Liver (tissue), 9 donors: ENCODE results near the gene HHLA2. TPM values are rescaled to one million over a fixed set of nuclear protein-coding genes. Genes with fewer than 3 reads are reported as not detected.
"Not testable (repeated sequence)": the region's sequence is repeated elsewhere in the genome, so short reads cannot be mapped to it uniquely, and the experiment has no call there.

Experiments
- DNase-seq: peaks from one replicate; pipeline ENCODE4 v3.0.0-alpha.2; 2017; ENCODE audit warnings: low spot score
- H3K27ac ChIP-seq, 2 donors: one replicate each; pipeline ENCODE4 v1.7.0; 2013; ENCODE audit warnings: inconsistent platforms in 2 of 2, low read length in 2 of 2, control low read depth in 1 of 2, low read depth in 1 of 2, mild to moderate bottlenecking in 1 of 2
- H3K27me3 ChIP-seq, 4 donors: one replicate each; pipeline versions ENCODE4 v1.6.1 to v1.7.0; 2013; ENCODE audit warnings: low read length in 3 of 4, inconsistent platforms in 1 of 4, mild to moderate bottlenecking in 1 of 4, moderate library complexity in 1 of 4; ENCODE audit not compliant: control insufficient read depth in 4 of 4, insufficient read depth in 4 of 4
- H3K36me3 ChIP-seq, 4 donors: one replicate each; pipeline versions ENCODE4 v1.6.1 to v1.7.0; 2013; ENCODE audit warnings: low read length in 3 of 4, mild to moderate bottlenecking in 3 of 4, low read depth in 1 of 4, moderate library complexity in 1 of 4; ENCODE audit not compliant: control insufficient read depth in 4 of 4, insufficient read depth in 3 of 4
- H3K4me1 ChIP-seq, 4 donors: one replicate each; pipeline versions ENCODE4 v1.6.1 to v1.7.0; 2013; ENCODE audit warnings: low read length in 3 of 4, mild to moderate bottlenecking in 3 of 4, moderate library complexity in 1 of 4; ENCODE audit not compliant: control insufficient read depth in 4 of 4, insufficient read depth in 4 of 4
- H3K4me3 ChIP-seq, 3 donors: one replicate each; pipeline versions ENCODE4 v1.6.1 to v1.7.0; 2013; ENCODE audit warnings: low read length in 3 of 3, control low read depth in 1 of 3, low read depth in 1 of 3, mild to moderate bottlenecking in 1 of 3
- H3K9ac ChIP-seq, 2 donors: one replicate each; pipeline ENCODE4 v1.7.0; 2013; ENCODE audit warnings: low read length in 2 of 2, mild to moderate bottlenecking in 2 of 2, moderate library complexity in 2 of 2, control low read depth in 1 of 2, low read depth in 1 of 2
- H3K9me3 ChIP-seq, 4 donors: one replicate each; pipeline versions ENCODE4 v1.6.1 to v1.7.0; 2013; ENCODE audit warnings: low read length in 3 of 4; ENCODE audit not compliant: control insufficient read depth in 4 of 4
- ATF3 ChIP-seq: IDR thresholded peaks from 2 replicates; pipeline ENCODE4 v1.6.1; 2016; ENCODE audit warnings: antibody characterized with exemption
- CTCF ChIP-seq: fragments of 150-350 bp; IDR thresholded peaks from 2 replicates; pipeline ENCODE4 v1.5.1; 2017; ENCODE audit warnings: improper control_type of control experiment, low read depth, low read length; ENCODE audit not compliant: missing input control
- FOXA2 ChIP-seq: IDR thresholded peaks from 2 replicates; pipeline ENCODE4 v1.6.1; 2016; ENCODE audit warnings: antibody characterized with exemption
- GABPA ChIP-seq, 2 donors: IDR thresholded peaks in 1 of 2; conservative IDR thresholded peaks in 1 of 2; 2 replicates each; pipeline ENCODE4 v1.6.1; 2016; ENCODE audit warnings: antibody characterized with exemption in 2 of 2, mild to moderate bottlenecking in 1 of 2, moderate library complexity in 1 of 2
- HNF4G ChIP-seq: IDR thresholded peaks from 2 replicates; pipeline ENCODE4 v1.6.1; 2016; ENCODE audit warnings: antibody characterized with exemption
- JUND ChIP-seq, 2 donors: IDR thresholded peaks; 2 replicates each; pipeline ENCODE4 v1.6.1; 2016; ENCODE audit warnings: antibody characterized with exemption in 2 of 2
- NR2F2 ChIP-seq: IDR thresholded peaks from 2 replicates; pipeline ENCODE4 v1.6.1; 2016; ENCODE audit warnings: antibody characterized with exemption
- RAD21 ChIP-seq, 2 donors: IDR thresholded peaks; 2 replicates each; pipeline ENCODE4 v1.6.1; 2016; ENCODE audit warnings: antibody characterized with exemption in 2 of 2, mild to moderate bottlenecking in 2 of 2
- REST ChIP-seq: IDR thresholded peaks from 2 replicates; pipeline ENCODE4 v1.6.1; 2016; ENCODE audit warnings: antibody characterized with exemption, mild to moderate bottlenecking
- SP1 ChIP-seq: IDR thresholded peaks from 2 replicates; pipeline ENCODE4 v1.6.1; 2018; ENCODE audit warnings: antibody characterized with exemption, mild to moderate bottlenecking
- TAF1 ChIP-seq: conservative IDR thresholded peaks from 2 replicates; pipeline ENCODE4 v1.6.1; 2016; ENCODE audit warnings: antibody characterized with exemption, mild to moderate bottlenecking
- YY1 ChIP-seq: IDR thresholded peaks from 2 replicates; pipeline ENCODE4 v1.6.1; 2016; ENCODE audit warnings: antibody characterized with exemption, mild to moderate bottlenecking
- ZBTB33 ChIP-seq: IDR thresholded peaks from 2 replicates; pipeline ENCODE4 v1.6.1; 2016; ENCODE audit warnings: antibody characterized with exemption
- WGBS: extraction: QIAGEN DNeasy Blood & Tissue Kit; methylation state at CpG from one replicate; pipeline ENCODE4 v1.1.7; 2013; 5-methylcytosine and 5-hydroxymethylcytosine counted together
- polyA plus RNA-seq, 2 donors: library from polyadenylated mRNA; stranded (reverse) in 1 of 2; unstranded in 1 of 2; fragments of 200-250 nt in 1 of 2; fragments of >200 nt in 1 of 2; fragmentation: Nextera tagmentation in 1 of 2; extraction: Ambion mirVana in 1 of 2; gene quantifications; one replicate each; pipeline versions ENCODE4 v1.2.1 to v1.2.3, GENCODE V29; 2013 to 2015
- total RNA-seq, 2 donors: library from RNA; depleted of rRNA; stranded (reverse); fragments of >200 nt; gene quantifications; one replicate each; pipeline ENCODE4 v1.2.3, GENCODE V29; 2014
- donor health status: healthy.
- donor health status: healthy.
- donor health status: healthy.
- donor health status: healthy.
- donor health status: healthy.

HHLA2 gene
- total and polyA plus RNA-seq, 4 donors = 0.07 to 0.14 TPM; not detected in 2

GRCh38 chr3:108255131-108255530 lies 41.2 kb upstream of the HHLA2 start:
- H3K27ac ChIP-seq = no peak overlapping the region
- no peaks in the 10 kb centered on the region for H3K36me3 ChIP-seq
- no peaks in the 10 kb centered on the region for H3K9me3 ChIP-seq
- TF ChIP-seq ZBTB33 (no peak), ATF3 (no peak), GABPA (IDR thresholded peaks at IDR 0.05 in 1 of 2, conservative IDR thresholded peaks at IDR 0.05 in 1 of 2) (no peak), YY1 (no peak)
- DNase-seq = no peak
- H3K4me1 ChIP-seq = no peaks in the 10 kb centered on the region
- no peak overlapping the region for H3K4me3 ChIP-seq
- no peak overlapping the region for H3K9ac ChIP-seq
- H3K27me3 ChIP-seq = no peaks in the 10 kb centered on the region

- H3K27me3 ChIP-seq, H3K27ac ChIP-seq, H3K9ac ChIP-seq, H3K9me3 ChIP-seq, H3K36me3 ChIP-seq, H3K4me3 ChIP-seq, DNase-seq, H3K4me1 ChIP-seq: not testable (repeated sequence)
- 81% methylated on average over 5 of the region's 5 CpGs for WGBS
Observed at GRCh38 chr3:108264534-108265298, 31.6 kb upstream of the HHLA2 start.

- H3K9ac ChIP-seq, H3K9me3 ChIP-seq, H3K27ac ChIP-seq, DNase-seq, H3K4me1 ChIP-seq, H3K36me3 ChIP-seq, H3K4me3 ChIP-seq, H3K27me3 ChIP-seq: not testable (repeated sequence)
- 97% methylated on average over 3 of the region's 3 CpGs for WGBS
Observed at GRCh38 chr3:108268235-108268634, 28.1 kb upstream of the HHLA2 start.

GRCh38 chr3:108271626-108272025 lies 24.7 kb upstream of the HHLA2 start:
- no peak overlapping the region for H3K27ac ChIP-seq
- no peaks in the 10 kb centered on the region for H3K27me3 ChIP-seq
- no peak overlapping the region for H3K4me3 ChIP-seq
- H3K4me1 ChIP-seq = no peaks in the 10 kb centered on the region
- WGBS = 84% methylated on average over 2 of the region's 2 CpGs
- no peaks in the 10 kb centered on the region for H3K9me3 ChIP-seq
- no peaks in the 10 kb centered on the region for H3K36me3 ChIP-seq
- DNase-seq = no peak
- H3K9ac ChIP-seq = no peak overlapping the region
- TF ChIP-seq REST (no peak), CTCF (no peak), HNF4G (no peak), TAF1 (no peak), FOXA2 (no peak), NR2F2 (no peak), YY1 (no peak), ZBTB33 (no peak), JUND (IDR thresholded peaks at IDR 0.05) (no peak), RAD21 (IDR thresholded peaks at IDR 0.05) (no peak), SP1 (no peak)
